ENCODE results near the gene PATJ. TPM values are rescaled to one million over a fixed set of nuclear protein-coding genes. Genes with fewer than 3 reads are reported as not detected.

PATJ gene
- total RNA-seq, 1 experiment from 2014 or later: 47.3 TPM

- H4K5ac ChIP-seq (ENCODE audit: insufficient read length, low read depth, low read length): no peak overlapping the region
- no peaks in the 10 kb centered on the region for H4K20me1 ChIP-seq (ENCODE audit: control insufficient read depth, insufficient read depth, insufficient read length)
- no peak overlapping the region for H3T11ph ChIP-seq (ENCODE audit: low read length)
- H2BK12ac ChIP-seq (ENCODE audit: insufficient read length, low read depth, low read length): no peak overlapping the region
- H3K79me2 ChIP-seq (ENCODE audit: insufficient read depth, low read length): no peaks in the 10 kb centered on the region; the same call in 1 of the 2 replicates
- no peak overlapping the region for H2BK5ac ChIP-seq (ENCODE audit: insufficient read length, low read length)
- no peaks in the 10 kb centered on the region for H3K4me1 ChIP-seq (ENCODE audit: insufficient read depth, low read length)
- no peak overlapping the region for H3K14ac ChIP-seq (ENCODE audit: insufficient read depth, low read length)
- Mint-ChIP-seq H3K27me3 (ENCODE audit: low read depth) (no peaks in the 10 kb centered on the region; the same call in 1 of the 2 replicates), H3K36me3 (ENCODE audit: insufficient read depth in 1 of 3, low read depth in 3 of 3) (peaks cover 0 to 9% (median 5%) of the 10 kb centered on the region in 3 experiments; a peak in 2 of 7 replicates), H3K9me3 (no peaks in the 10 kb centered on the region), H3K4me1 (no peaks in the 10 kb centered on the region), H3K4me3 (no peak overlapping the region), H3K27ac (no peak overlapping the region)
- no peak overlapping the region for H4K91ac ChIP-seq (ENCODE audit: insufficient read length, low read depth, low read length)
- no peaks in the 10 kb centered on the region for H3K27me3 ChIP-seq (ENCODE audit: insufficient read depth, low read length)
- H3K9ac ChIP-seq (ENCODE audit: extremely low read depth, insufficient read length, low read length): no peak overlapping the region
- no peak overlapping the region for H3K23ac ChIP-seq (ENCODE audit: insufficient read length, low read depth, low read length)
- no peak overlapping the region for H3K4ac ChIP-seq (ENCODE audit: low read depth, low read length)
- H3K18ac ChIP-seq (ENCODE audit: insufficient read length, low read depth, low read length): no peak overlapping the region
- H3K9me3 ChIP-seq (ENCODE audit: control insufficient read depth, low read depth, low read length): no peaks in the 10 kb centered on the region
- H3K27ac ChIP-seq (ENCODE audit: insufficient read length, low read depth, low read length): no peak overlapping the region
- TF ChIP-seq CTCF (conservative IDR thresholded peaks at IDR 0.05): no peak
- H3K56ac ChIP-seq (ENCODE audit: insufficient read length, low read depth, low read length): no peak overlapping the region
- H2AFZ ChIP-seq (ENCODE audit: low read length): no peak overlapping the region
- H2BK20ac ChIP-seq (ENCODE audit: low read depth, low read length, poor library complexity, severe bottlenecking): no peak overlapping the region
- no peak for DNase-seq
- no peak overlapping the region for H2BK120ac ChIP-seq (ENCODE audit: low read depth, low read length, poor library complexity, severe bottlenecking)
- H3K4me2 ChIP-seq (ENCODE audit: insufficient read depth, insufficient read length, low read length): no peak overlapping the region
- 100% methylated on average over 1 of the region's 1 CpG for WGBS (ENCODE audit: extremely low coverage, insufficient read length, low lambda C conversion rate)
- no peak overlapping the region for H4K8ac ChIP-seq (replicated peaks; ENCODE audit: insufficient read length, low read depth, low read length)
- no peak overlapping the region for H2BK15ac ChIP-seq (ENCODE audit: low read depth, low read length)
- no peak overlapping the region for H2AK5ac ChIP-seq (ENCODE audit: insufficient read length, low read length)
- no peaks in the 10 kb centered on the region for H3K23me2 ChIP-seq (ENCODE audit: insufficient read length, low read depth, low read length, poor library complexity, severe bottlenecking)
- no peaks in the 10 kb centered on the region for H3K79me1 ChIP-seq (ENCODE audit: insufficient read depth, low read depth, low read length, poor library complexity, severe bottlenecking)
Measured at GRCh38 chr1:62077821-62078220, 335.5 kb downstream of the PATJ start.

All from H9 (cell line).